H1 (cell line): ENCODE data around the gene SCN2A. TPM values are rescaled to one million over a fixed set of nuclear protein-coding genes. Genes with fewer than 3 reads are reported as not detected.

ENCODE experiments used
- CTCF ChIA-PET: fragments of 300-600 bp; sonication (Branson Sonifier 250); formaldehyde crosslinking; loops from one replicate; lab custom pipeline; 2021; ENCODE audit not compliant: partially characterized antibody; lab: Charles Lee
- POLR2A ChIA-PET: fragments of 300-600 bp; sonication (Branson Sonifier 250); formaldehyde crosslinking; loops from one replicate; lab custom pipeline; 2021; ENCODE audit warnings: inconsistent platforms; ENCODE audit not compliant: partially characterized antibody; lab: Charles Lee
- DNase-seq, 2 experiments: peaks; one replicate each; pipeline versions ENCODE4 v3.0.0 to v3.0.0-alpha.2; 2010 to 2022; ENCODE audit warnings: low spot score in 2 of 2, low read depth in 1 of 2, mixed read lengths in 1 of 2
- FAIRE-seq: peaks from 2 replicates; lab custom pipeline; 2011; peaks lifted over from hg19 to GRCh38; lab: Jason Lieb, UNC
- H2AFZ ChIP-seq: 2 replicates; pipeline ENCODE4 v1.8.1; 2012; ENCODE audit warnings: low read length, inconsistent platforms
- H2AK5ac ChIP-seq: 2 replicates; pipeline ENCODE4 v1.6.1; 2013; ENCODE audit warnings: low read depth, low read length
- H2BK120ac ChIP-seq: replicated peaks from 2 replicates; pipeline ENCODE3; 2013; ENCODE audit warnings: low read depth, low read length, inconsistent platforms
- H2BK12ac ChIP-seq: 2 replicates; pipeline ENCODE4 v1.6.1; 2013; ENCODE audit warnings: low read depth, low read length
- H2BK15ac ChIP-seq: 2 replicates; pipeline ENCODE4 v1.6.1; 2013; ENCODE audit warnings: low read length
- H2BK20ac ChIP-seq: 2 replicates; pipeline ENCODE4 v1.6.1; 2013; ENCODE audit warnings: low read length
- H2BK5ac ChIP-seq: 2 replicates; pipeline ENCODE4 v1.6.1; 2013; ENCODE audit warnings: low read depth, low read length
- H3K14ac ChIP-seq: 2 replicates; pipeline ENCODE4 v1.6.1; 2013; ENCODE audit warnings: inconsistent platforms; ENCODE audit not compliant: insufficient read length
- H3K18ac ChIP-seq: 2 replicates; pipeline ENCODE4 v1.6.1; 2013; ENCODE audit warnings: low read length; ENCODE audit errors: extremely low read depth
- H3K23ac ChIP-seq: 2 replicates; pipeline ENCODE4 v1.6.1; 2013; ENCODE audit warnings: inconsistent platforms; ENCODE audit not compliant: insufficient read length
- H3K23me2 ChIP-seq: 2 replicates; pipeline ENCODE4 v1.6.1; 2013; ENCODE audit warnings: low read depth, low read length
- H3K27ac ChIP-seq: 2 replicates; pipeline ENCODE4 v1.6.1; 2011; ENCODE audit warnings: low read depth, low read length, inconsistent platforms
- H3K27me3 ChIP-seq, 4 experiments: replicated peaks in 1 of 4; 1 replicate in 1 of 4; 2 replicates in 3 of 4; pipeline versions ENCODE4 v1.6.1 to v1.8.1; 2011 to 2013; ENCODE audit warnings: low read length in 3 of 4, mild to moderate bottlenecking in 3 of 4, inconsistent platforms in 2 of 4, mixed read lengths in 2 of 4, moderate library complexity in 1 of 4; ENCODE audit not compliant: control insufficient read depth in 3 of 4, insufficient read depth in 3 of 4; ENCODE audit errors: extremely low read depth in 1 of 4
- H3K36me3 ChIP-seq, 4 experiments: 2 replicates each; pipeline versions ENCODE4 v1.6.1 to v1.8.1; 2011 to 2013; ENCODE audit warnings: mild to moderate bottlenecking in 4 of 4, low read length in 3 of 4, moderate library complexity in 2 of 4, control low read depth in 1 of 4, inconsistent platforms in 1 of 4; ENCODE audit not compliant: insufficient read depth in 4 of 4, control insufficient read depth in 2 of 4
- H3K4ac ChIP-seq: replicated peaks from 2 replicates; pipeline ENCODE3; 2013; ENCODE audit warnings: low read length, low read depth, mixed read lengths, inconsistent platforms; ENCODE audit not compliant: insufficient read length
- H3K4me1 ChIP-seq, 4 experiments: replicated peaks in 1 of 4; 1 replicate in 1 of 4; 2 replicates in 3 of 4; pipeline versions ENCODE4 v1.6.1 to v1.8.1; 2011 to 2013; ENCODE audit warnings: low read length in 3 of 4, inconsistent platforms in 2 of 4, mixed read lengths in 1 of 4; ENCODE audit not compliant: insufficient read depth in 4 of 4, control insufficient read depth in 3 of 4
- H3K4me2 ChIP-seq, 2 experiments: 2 replicates each; pipeline versions ENCODE4 v1.6.1 to v1.8.1; 2011 to 2013; ENCODE audit warnings: low read depth in 2 of 2, low read length in 2 of 2, control low read depth in 1 of 2, inconsistent platforms in 1 of 2, mild to moderate bottlenecking in 1 of 2; ENCODE audit not compliant: insufficient read depth in 1 of 2
- H3K4me3 ChIP-seq, 4 experiments: fragments of 200-600, 300-600 bp in 1 of 4; sonication (generic), shearing (Covaris generic), sonication (Bioruptor Twin) in 1 of 4; 2 replicates each; pipeline versions ENCODE4 v1.5.1 to v1.8.1; 2011 to 2016; ENCODE audit warnings: low read length in 4 of 4, low read depth in 3 of 4, control low read depth in 2 of 4, inconsistent platforms in 2 of 4, mild to moderate bottlenecking in 2 of 4, mixed read lengths in 1 of 4, moderate library complexity in 1 of 4; ENCODE audit not compliant: insufficient read depth in 2 of 4; ENCODE audit errors: extremely low read depth in 1 of 4
- H3K56ac ChIP-seq: replicated peaks from 2 replicates; pipeline ENCODE3; 2013; ENCODE audit warnings: low read depth, mild to moderate bottlenecking, mixed read lengths, low read length, inconsistent platforms; ENCODE audit not compliant: insufficient read length
- H3K79me1 ChIP-seq: 2 replicates; pipeline ENCODE4 v1.6.1; 2013; ENCODE audit warnings: low read depth, low read length, control low read depth
- H3K79me2 ChIP-seq, 2 experiments: 2 replicates each; pipeline versions ENCODE4 v1.6.1 to v1.8.1; 2012 to 2013; ENCODE audit warnings: low read length in 2 of 2, mild to moderate bottlenecking in 2 of 2, inconsistent platforms in 1 of 2; ENCODE audit not compliant: insufficient read depth in 2 of 2, control insufficient read depth in 1 of 2
- H3K9ac ChIP-seq, 4 experiments: replicated peaks in 1 of 4; 1 replicate in 1 of 4; 2 replicates in 3 of 4; pipeline versions ENCODE4 v1.6.1 to v1.8.1; 2011 to 2013; ENCODE audit warnings: low read depth in 3 of 4, low read length in 3 of 4, control low read depth in 2 of 4, mild to moderate bottlenecking in 2 of 4, moderate library complexity in 2 of 4, inconsistent platforms in 1 of 4; ENCODE audit errors: extremely low read depth in 1 of 4
- H3K9me3 ChIP-seq, 2 experiments: 2 replicates each; pipeline versions ENCODE4 v1.6.1 to v1.8.1; 2012 to 2013; ENCODE audit warnings: mild to moderate bottlenecking in 2 of 2, moderate library complexity in 2 of 2, control low read depth in 1 of 2, inconsistent platforms in 1 of 2, low read depth in 1 of 2, low read length in 1 of 2, mixed read lengths in 1 of 2; ENCODE audit not compliant: insufficient read depth in 2 of 2
- H4K20me1 ChIP-seq, 2 experiments: replicated peaks in 1 of 2; 2 replicates each; pipeline versions ENCODE3 to v1.8.1; 2011 to 2013; ENCODE audit warnings: inconsistent platforms in 2 of 2, low read length in 2 of 2, mild to moderate bottlenecking in 1 of 2; ENCODE audit not compliant: insufficient read depth in 2 of 2, control insufficient read depth in 1 of 2
- H4K5ac ChIP-seq: 2 replicates; pipeline ENCODE4 v1.6.1; 2013; ENCODE audit warnings: low read length, low read depth, mixed read lengths, inconsistent platforms; ENCODE audit not compliant: insufficient read length
- H4K8ac ChIP-seq: 2 replicates; pipeline ENCODE4 v1.8.0; 2013; ENCODE audit warnings: mild to moderate bottlenecking, moderate library complexity, low read length, inconsistent platforms; ENCODE audit not compliant: insufficient read depth; ENCODE audit errors: extremely low read depth
- H4K91ac ChIP-seq: replicated peaks from 2 replicates; pipeline ENCODE3; 2013; ENCODE audit warnings: low read length, mixed read lengths, inconsistent platforms; ENCODE audit not compliant: insufficient read length
- KDM1A ChIP-seq: fragments of 200-600, 300-600 bp; sonication (generic); IDR thresholded peaks from 2 replicates; pipeline ENCODE4 v1.7.1; 2016; ENCODE audit warnings: mild to moderate bottlenecking, low read length, borderline replicate concordance
- RNF2 ChIP-seq: fragments of 200-900, 300-1000 bp; sonication (generic); IDR thresholded peaks from 2 replicates; pipeline ENCODE4 v1.7.1; 2016; ENCODE audit warnings: borderline replicate concordance, low read depth, mild to moderate bottlenecking, antibody characterized with exemption, low read length; ENCODE audit not compliant: poor library complexity, severe bottlenecking; ENCODE audit errors: missing control alignments
- SP4 ChIP-seq: IDR thresholded peaks from 2 replicates; pipeline ENCODE4 v1.6.1; 2012; ENCODE audit warnings: low read length, inconsistent platforms
- WGBS, 2 experiments: shearing (Covaris generic) in 1 of 2; methylation state at CpG; one replicate each; pipeline versions ENCODE4 v1.1.6 to v1.1.7; 2013 to 2015; ENCODE audit warnings: low lambda C conversion rate in 2 of 2, mixed read lengths in 2 of 2, inconsistent platforms in 1 of 2, low coverage in 1 of 2, missing lambda C conversion rate in 1 of 2; ENCODE audit not compliant: insufficient replicate concordance in 2 of 2, insufficient coverage in 1 of 2, insufficient read length in 1 of 2; ENCODE audit errors: extremely low coverage in 1 of 2, missing lambda C conversion rate in 1 of 2; 5-methylcytosine and 5-hydroxymethylcytosine counted together
- polyA plus RNA-seq, 7 experiments: library from polyadenylated mRNA; depleted of rRNA in 3 of 7; stranded (reverse) in 5 of 7; unstranded in 2 of 7; fragments of >200 nt in 5 of 7; fragments of 200-250 nt in 2 of 7; gene quantifications; 1 replicate in 5 of 7; 2 replicates in 1 of 7; 4 replicates in 1 of 7; pipeline versions ENCODE4 v1.2.1 to v1.2.3, GENCODE V29; 2011 to 2013; ENCODE audit warnings: missing spikeins in 2 of 7, mixed read lengths in 2 of 7
- total RNA-seq: library from RNA; stranded (reverse); fragmentation: NEBNext Ultra II Directional; extraction: Animal tissue kit (Norgen Biotek cat#: 25700); gene quantifications from 2 replicates; pipeline ENCODE4 v1.2.1, GENCODE V29; 2021
- TF ChIP-seq, protein P1 (sequence below), 3 experiments: IDR thresholded peaks; 1 replicate in 2 of 3; 2 replicates in 1 of 3; pipeline versions ENCODE4 v1.5.1 to v1.6.1; 2011; ENCODE audit warnings: low read length in 3 of 3, mild to moderate bottlenecking in 3 of 3, inconsistent platforms in 2 of 3, low read depth in 1 of 3, moderate library complexity in 1 of 3; ENCODE audit not compliant: insufficient read depth in 1 of 3; ENCODE audit errors: control extremely low read depth in 1 of 3

The SCN2A gene
- total and polyA plus RNA-seq, 2 of the 8 experiments (the other 6 are each of a cell fraction or from before 2014, with no cell fraction given) = 0.18 to 1.1 TPM

GRCh38 chr2:165238295-165238694 is 919 bp upstream of the SCN2A start:
- FAIRE-seq (no peak), DNase-seq (no peak)
- TF ChIP-seq KDM1A (no peak), SP4 (no peak), RNF2 (no peak)
- TF ChIP-seq, protein P1, sequence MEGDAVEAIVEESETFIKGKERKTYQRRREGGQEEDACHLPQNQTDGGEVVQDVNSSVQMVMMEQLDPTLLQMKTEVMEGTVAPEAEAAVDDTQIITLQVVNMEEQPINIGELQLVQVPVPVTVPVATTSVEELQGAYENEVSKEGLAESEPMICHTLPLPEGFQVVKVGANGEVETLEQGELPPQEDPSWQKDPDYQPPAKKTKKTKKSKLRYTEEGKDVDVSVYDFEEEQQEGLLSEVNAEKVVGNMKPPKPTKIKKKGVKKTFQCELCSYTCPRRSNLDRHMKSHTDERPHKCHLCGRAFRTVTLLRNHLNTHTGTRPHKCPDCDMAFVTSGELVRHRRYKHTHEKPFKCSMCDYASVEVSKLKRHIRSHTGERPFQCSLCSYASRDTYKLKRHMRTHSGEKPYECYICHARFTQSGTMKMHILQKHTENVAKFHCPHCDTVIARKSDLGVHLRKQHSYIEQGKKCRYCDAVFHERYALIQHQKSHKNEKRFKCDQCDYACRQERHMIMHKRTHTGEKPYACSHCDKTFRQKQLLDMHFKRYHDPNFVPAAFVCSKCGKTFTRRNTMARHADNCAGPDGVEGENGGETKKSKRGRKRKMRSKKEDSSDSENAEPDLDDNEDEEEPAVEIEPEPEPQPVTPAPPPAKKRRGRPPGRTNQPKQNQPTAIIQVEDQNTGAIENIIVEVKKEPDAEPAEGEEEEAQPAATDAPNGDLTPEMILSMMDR (IDR thresholded peaks at IDR 0.05; ENCODE audit: control extremely low read depth in 1 of 3, insufficient read depth in 1 of 3, low read depth in 1 of 3, low read length in 3 of 3) = no peak
- Histone ChIP-seq H2BK5ac (no peak overlapping the region), H4K5ac (no peak overlapping the region), H3K36me3 (no peaks in the 10 kb centered on the region), H3K27me3 (no peaks in the 10 kb centered on the region), H3K27ac (no peak overlapping the region), H2AFZ (no peak overlapping the region), H2BK20ac (no peak overlapping the region), H3K9ac (no peak overlapping the region), H2BK15ac (no peak overlapping the region), H4K20me1 (no peaks in the 10 kb centered on the region), H2AK5ac (no peak overlapping the region), H2BK120ac (no peak overlapping the region), H3K23ac (no peak overlapping the region), H3K4ac (no peak overlapping the region), H3K4me3 (no peak overlapping the region), H3K23me2 (no peaks in the 10 kb centered on the region), H3K56ac (no peak overlapping the region), H3K9me3 (no peaks in the 10 kb centered on the region), H3K4me2 (no peak overlapping the region), H3K18ac (no peak overlapping the region), H3K79me1 (no peaks in the 10 kb centered on the region), H3K79me2 (no peaks in the 10 kb centered on the region), H4K8ac (no peak overlapping the region), H4K91ac (no peak overlapping the region), H3K4me1 (no peaks in the 10 kb centered on the region), H2BK12ac (no peak overlapping the region), H3K14ac (no peak overlapping the region)
- ChIA-PET CTCF (interaction anchor here (0.5 to 2.6 kb wide), 22 partner anchors 9 to 1238 kb away, joined by 3 to 19 read pairs (median 6); partner anchors contain the start of gene SCN3A), POLR2A (no interaction called here)
- WGBS, 2 experiments = 46% methylated on average over 3 of the region's 3 CpGs; no CpG with 5 or more reads in 1 of the 2 experiments
